Activated T-cell treated with anti-CD3 and anti-CD28 coated beads for 4 hours (primary cell): ENCODE results near the gene CNTNAP4.

ENCODE experiments used
- DNase-seq: peaks from one replicate; pipeline ENCODE4 v3.0.0-alpha.2; 2020

CNTNAP4 gene

DNA sequence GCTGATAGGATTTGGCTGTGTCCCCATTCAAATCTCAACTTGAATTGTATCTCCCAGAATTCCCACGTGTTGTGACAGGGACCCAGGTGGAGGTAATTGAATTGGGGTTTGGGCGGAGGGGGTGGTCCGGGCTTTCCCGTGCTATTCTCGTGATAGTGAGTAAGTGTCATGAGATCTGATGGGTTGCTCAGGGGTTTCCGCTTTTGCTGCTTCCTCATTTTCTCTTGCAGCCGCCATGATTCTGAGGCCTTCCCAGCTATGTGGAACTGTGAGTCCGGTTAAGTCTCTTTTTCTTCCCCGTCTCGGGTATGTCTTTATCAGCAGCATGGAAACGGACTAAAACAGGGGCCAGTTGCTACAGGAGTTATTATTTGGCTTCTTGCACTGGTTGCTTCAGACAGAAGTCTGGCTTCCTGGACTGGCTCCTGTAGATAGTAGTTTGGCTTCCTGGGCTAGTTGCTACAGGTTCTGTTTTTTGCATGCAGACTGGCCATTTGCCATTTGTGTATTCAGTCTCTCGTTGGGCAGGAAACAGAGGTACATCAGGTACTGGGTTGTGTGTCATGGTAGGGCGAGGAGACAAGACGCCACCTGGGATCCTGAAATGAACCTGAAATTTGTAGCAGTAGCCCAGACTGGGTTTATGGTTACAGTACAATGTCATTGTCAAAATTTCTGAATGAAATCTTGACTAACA lies 32.6 kb downstream of the CNTNAP4 start:
- no peak for DNase-seq

DNA sequence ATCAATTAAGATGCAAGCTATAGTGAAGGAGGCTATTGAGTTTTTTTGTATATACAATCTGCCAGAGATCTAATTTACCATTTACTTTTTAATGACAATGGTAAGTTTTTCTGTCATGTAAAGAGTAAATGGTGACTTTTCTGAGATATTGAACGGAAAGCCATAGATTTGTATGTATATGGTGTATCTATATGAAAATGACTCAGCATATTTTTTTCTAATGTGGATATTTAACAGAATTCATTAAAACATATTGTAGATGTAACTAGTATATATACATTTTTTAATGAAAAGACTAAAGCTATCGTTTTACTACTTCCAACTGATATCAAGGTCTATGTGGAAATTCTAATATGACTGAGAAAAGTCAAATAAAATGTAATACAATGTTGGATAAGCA lies 34.1 kb downstream of the CNTNAP4 start:
- DNase-seq: no peak

GRCh38 chr16:76318565-76318964 lies 41.4 kb downstream of the CNTNAP4 start:
- no peak for DNase-seq

GRCh38 chr16:76329106-76329505 lies 51.9 kb downstream of the CNTNAP4 start:
- no peak for DNase-seq

DNA sequence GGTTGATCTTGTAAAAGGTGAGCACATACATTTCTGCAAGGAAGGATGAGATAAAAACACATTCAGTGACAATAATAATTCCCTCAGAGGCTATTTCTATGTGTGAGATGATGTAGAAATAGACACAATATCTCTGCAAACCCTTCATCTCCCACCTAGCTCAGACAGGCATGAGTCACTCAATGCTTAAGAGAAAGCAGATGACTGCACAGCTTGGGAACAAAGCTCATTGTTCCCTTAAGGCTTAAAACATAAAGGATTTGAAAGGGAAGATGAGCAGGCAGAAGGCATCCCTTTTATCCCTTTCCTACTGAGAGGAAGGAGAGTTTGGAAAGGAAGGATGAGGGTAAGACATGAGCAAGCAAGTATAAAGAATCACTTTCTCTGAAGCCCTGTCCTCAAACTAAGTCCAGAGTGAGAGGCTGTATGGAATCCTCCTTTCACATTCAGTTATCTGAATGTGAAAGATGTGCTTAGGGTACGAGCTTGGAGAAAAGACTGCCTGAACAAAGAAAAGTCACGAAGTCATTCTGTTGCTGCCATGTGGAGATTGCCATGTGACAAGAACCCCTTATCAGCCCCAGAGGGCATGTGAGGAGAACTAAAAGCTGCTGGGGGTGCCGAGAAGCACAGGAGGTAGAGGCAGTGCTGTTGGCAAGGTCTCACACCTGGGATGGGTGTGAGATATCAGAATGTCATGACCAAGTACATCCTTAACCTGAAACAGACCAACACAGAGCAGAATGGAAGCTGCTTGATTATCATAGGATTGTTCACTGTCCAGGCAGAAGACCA lies 58.2 kb downstream of the CNTNAP4 start:
- DNase-seq: no peak

DNA sequence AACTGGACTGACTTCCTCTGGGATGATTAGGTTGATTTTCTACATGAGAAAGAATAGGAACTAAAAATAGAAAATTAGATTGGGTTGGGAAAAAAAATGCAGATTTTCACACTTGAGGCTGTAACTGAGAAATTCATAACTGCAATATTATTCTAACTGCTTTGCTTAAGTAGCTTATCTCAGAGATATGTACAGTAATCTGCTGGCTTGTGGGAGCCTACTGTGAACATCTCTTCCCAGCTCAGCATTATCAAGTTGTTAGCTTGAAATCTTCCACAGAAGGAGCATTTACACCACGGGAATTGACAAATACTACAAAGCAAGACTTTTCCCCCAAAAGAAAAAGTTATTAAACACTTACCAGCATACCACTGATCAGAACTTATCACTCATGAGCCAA lies 58.9 kb downstream of the CNTNAP4 start:
- DNase-seq: no peak

DNA sequence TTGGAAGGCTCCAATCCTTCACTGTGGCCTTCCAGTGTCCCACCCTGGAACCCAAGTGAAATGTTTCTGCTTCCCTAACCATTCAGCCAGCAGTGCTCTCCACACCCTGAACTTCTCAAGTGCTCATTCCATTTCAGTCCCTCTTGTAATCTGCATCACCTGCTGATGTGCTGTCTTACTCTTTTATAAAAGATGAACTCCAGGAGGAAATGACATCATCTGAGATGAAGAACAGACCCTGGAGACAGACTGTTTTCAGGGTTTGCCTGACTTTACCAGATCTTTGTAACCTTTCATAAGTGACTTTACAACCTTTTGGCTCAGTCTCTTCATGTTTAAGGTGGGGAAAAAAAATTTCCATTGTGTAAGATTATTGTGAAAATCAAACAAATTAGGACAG lies 61.3 kb downstream of the CNTNAP4 start:
- DNase-seq: no peak

GRCh38 chr16:76343769-76344168 lies 66.6 kb downstream of the CNTNAP4 start:
- DNase-seq: no peak

GRCh38 chr16:76345163-76345661 lies 68.0 kb downstream of the CNTNAP4 start:
- no peak for DNase-seq

GRCh38 chr16:76346210-76346609 lies 69.0 kb downstream of the CNTNAP4 start:
- DNase-seq: no peak

DNA sequence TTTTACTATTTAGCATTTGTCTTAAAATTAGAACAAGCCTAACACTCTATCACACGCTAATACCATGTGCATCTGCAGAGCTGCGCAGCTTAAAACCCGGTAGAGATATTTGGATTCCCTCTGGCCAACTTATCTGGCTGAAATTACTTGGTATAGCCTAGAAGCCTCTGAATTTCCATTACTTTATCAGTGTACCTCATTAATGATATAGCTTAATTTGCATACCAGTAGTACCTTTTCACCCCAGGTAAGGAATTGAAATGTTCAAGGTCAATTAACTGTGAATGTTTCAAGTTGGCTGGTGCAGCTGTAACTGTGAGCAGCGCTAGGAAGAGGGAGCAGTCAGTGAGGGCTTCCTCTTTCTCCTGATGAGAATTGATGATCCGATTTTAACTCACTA lies 74.2 kb downstream of the CNTNAP4 start:
- no peak for DNase-seq

- no peak for DNase-seq
Measured at GRCh38 chr16:76360404-76360803, 83.2 kb downstream of the CNTNAP4 start.

- no peak for DNase-seq
Measured at GRCh38 chr16:76370344-76370743, 93.1 kb downstream of the CNTNAP4 start.

GRCh38 chr16:76371441-76371840 lies 94.2 kb downstream of the CNTNAP4 start:
- DNase-seq: no peak

GRCh38 chr16:76373998-76374397 lies 96.8 kb downstream of the CNTNAP4 start:
- no peak for DNase-seq

DNA sequence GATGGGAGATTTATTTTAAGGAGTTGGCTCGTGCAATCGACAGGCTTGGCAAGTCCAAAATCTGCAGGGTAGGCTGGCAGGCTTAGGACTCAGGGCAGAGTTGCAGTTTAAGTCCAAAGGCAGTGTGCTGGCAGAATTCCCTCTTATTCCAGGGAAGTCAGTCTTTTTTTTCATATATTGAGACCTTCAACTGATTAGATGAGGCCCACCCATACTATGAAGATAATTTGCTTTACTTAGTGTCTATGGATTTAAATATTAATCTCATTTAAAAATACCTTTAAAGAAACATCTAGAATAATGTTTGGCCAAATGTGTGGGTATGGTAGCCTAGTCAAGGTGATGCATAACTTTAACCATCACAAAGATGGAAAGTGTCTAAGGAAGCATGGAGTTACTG lies 99.8 kb downstream of the CNTNAP4 start:
- no peak for DNase-seq

- no peak for DNase-seq
Measured at GRCh38 chr16:76378020-76378419, 100.8 kb downstream of the CNTNAP4 start.

DNA sequence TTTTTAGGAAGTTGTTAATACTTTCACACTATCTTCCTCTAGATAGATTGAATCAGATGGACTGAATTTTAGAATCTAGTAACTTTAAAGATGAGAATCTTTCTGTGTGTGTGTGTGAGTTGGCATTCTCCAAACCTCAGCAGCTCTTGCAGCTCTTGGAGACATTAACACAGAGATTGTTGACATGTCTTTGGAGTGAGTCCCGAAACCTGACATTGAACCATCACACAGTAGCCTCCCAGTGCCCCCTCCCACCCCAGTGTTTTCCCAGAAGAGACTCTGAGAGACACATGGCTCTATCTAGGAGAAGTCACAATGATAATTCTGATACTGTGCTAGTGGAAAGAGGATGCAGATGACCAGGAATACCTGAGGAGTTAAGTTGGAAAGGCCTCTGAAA lies 103.9 kb downstream of the CNTNAP4 start:
- no peak for DNase-seq

DNA sequence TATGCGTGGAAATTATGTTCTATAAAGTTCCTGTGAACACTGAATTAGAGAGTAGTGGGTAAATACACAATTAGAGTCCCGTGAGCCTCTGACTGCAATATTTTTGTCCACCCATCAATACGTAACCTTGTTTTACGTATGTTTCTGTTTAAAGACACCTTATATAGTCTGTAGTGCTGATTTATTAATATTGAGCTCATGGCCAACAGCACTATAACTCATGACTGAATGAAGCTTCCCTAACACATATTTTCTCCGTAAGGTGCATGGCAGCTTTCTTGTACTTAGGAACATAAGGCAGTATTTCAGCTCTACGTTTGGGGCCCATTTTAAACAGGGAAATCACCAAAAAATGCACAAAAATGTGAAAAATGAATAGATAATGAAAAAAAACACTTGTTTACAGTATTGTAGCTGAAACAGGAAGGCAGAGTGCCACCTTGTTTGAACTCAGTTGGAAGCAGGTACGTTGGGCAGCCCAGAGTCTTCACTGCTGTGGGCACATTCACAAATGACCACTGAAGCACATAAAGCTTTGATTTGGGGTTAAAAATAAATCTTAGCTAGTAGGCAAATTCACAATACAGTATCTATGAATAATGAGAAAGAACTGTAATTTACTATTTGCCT lies 108.5 kb downstream of the CNTNAP4 start:
- DNase-seq: no peak

- DNase-seq: no peak
Measured at GRCh38 chr16:76386784-76387183, 109.6 kb downstream of the CNTNAP4 start.

- no peak for DNase-seq
Measured at GRCh38 chr16:76387994-76388393, 110.8 kb downstream of the CNTNAP4 start.

GRCh38 chr16:76389126-76389525 lies 111.9 kb downstream of the CNTNAP4 start:
- no peak for DNase-seq

DNA sequence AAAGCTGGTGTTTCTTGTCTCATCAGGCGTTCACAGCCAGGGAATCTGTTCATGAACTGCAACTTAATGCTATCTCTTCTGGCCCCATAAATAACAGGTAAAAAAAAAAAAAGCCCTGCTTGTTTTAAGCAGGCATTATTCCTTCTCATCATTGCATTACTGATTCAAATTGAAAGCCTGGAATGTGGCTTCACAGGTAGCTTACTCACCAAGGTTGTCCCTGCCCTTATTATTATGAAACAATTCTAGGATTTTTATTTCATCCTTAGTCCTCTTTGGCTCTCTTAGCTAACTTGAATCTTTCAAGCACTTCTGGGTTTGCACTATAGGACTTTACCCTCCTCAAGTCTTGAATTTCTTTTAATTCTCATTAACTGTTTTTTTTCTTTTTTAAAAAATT lies 113.3 kb downstream of the CNTNAP4 start:
- no peak for DNase-seq

DNA sequence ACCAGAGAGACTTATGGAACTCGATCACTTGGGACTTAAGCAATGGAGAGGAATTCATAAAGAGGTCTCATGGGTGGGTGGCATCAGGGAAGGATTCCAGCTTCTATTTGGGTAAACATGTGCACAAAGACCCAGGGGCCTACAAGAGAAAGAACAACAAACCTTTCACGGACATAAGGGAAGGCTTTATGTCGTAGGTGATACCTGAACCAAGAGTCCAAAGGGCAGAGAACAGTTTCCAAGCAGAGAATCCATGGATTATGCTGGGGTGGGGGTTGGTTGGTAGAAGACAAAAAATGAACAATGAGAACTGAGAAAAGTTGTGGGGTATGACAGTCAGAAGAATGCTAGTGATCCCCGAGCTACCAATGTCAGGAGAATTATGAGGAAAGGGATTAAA lies 119.8 kb downstream of the CNTNAP4 start:
- no peak for DNase-seq
